ENCODE results near the gene MTM1.

The MTM1 gene

DNA sequence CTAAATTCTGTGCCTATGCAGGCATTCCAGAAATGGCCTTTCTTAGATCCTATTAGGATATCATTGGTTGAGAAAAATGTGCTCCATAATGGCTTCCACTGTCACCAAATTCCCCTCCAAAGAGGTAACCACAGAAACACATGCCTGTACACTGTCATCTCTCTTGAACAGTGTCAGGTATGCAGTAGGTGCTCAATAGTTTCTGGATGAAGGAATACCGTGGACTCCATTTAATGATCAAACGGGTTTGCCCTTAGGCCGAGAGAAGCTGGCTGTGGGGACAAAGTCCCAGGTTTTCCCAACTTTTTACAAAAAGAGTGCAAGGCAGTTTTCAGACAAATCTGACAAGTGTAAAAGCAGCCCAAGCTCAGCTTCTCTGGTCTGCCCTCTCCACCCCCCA is 16.5 kb upstream of the MTM1 start:
- DNase-seq = no peak

DNA sequence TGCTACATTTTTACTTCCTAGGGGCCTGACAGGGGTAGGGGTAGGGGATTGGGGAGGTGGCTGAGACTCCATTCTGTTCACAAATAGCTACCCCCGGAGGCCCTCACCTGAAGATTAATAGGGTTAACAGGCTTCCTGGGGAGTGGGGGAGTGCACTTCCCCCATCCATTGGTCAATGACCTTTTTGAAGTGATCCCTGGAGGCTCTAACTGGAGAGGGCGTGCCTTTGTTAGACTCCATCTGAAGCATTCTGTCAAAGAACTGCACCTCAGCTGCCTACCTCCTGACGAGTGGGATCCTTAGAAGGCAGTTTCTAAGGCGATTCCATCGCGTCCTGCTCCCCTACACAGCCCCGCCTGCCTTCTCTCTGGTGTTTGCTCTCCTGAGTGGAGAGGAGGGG is 10.0 kb upstream of the MTM1 start:
- DNase-seq = no peak

DNA sequence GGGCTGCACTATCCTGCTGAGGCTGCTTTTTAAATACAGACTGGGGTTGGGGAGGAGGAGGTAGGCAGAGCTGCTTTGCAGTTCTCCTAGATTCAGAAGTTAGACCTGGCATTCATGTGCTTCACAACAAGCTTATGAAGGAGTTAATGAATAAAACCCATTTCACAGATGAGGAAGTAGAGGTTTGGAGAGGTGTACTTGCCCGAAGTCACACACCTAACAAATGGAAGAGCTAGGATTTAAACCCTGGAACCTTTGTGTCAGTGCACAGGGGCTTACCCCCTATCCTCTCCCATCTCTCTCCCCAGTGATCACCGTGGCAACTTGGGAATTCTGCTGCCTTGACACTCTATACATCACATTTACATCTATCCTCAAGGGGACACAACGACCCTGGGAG is 3.6 kb upstream of the MTM1 start:
- DNase-seq = no peak

DNA sequence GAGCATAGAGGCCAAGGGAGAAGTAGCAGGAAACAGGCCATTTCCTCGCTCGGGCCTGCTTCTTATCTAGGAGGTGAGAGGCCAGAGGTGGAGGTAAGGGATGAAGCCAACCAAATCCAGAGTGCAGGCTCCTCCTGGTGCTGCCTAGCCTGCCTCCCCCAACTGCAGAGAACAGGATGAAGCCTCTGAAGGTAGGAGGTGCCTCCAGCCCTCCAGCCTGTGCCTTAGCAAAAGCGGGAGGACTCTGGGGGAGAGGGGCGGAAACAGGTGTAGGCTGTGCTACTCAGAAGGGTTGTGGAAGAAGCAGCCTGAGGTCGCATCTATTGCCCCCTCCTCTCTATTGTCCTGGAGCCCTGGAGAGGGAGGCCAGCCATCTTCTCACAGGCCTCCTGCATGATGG is 2.9 kb upstream of the MTM1 start:
- DNase-seq = no peak

DNA sequence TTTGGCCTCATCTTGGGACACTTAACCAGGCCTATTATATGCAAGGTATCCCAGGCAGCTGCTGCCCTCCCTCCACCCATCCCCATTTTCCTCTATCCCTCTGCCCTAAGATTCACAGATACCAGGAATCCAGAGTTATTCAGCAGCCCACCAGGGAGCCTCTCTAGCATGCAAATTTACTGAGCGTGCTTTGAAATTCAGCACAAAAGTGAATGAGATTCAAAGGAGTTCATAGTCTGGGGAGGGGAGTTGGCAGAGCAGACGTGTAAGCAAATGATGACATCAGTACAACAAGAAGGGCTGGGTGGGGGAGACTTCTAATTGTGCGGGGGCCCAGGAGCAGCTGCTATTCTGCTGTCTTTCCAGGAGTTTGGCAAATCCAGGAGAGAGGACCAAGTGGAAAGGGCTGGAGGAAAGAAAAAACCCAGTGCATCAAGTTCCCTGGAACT is 1.7 kb upstream of the MTM1 start:
- DNase-seq = no peak

DNA sequence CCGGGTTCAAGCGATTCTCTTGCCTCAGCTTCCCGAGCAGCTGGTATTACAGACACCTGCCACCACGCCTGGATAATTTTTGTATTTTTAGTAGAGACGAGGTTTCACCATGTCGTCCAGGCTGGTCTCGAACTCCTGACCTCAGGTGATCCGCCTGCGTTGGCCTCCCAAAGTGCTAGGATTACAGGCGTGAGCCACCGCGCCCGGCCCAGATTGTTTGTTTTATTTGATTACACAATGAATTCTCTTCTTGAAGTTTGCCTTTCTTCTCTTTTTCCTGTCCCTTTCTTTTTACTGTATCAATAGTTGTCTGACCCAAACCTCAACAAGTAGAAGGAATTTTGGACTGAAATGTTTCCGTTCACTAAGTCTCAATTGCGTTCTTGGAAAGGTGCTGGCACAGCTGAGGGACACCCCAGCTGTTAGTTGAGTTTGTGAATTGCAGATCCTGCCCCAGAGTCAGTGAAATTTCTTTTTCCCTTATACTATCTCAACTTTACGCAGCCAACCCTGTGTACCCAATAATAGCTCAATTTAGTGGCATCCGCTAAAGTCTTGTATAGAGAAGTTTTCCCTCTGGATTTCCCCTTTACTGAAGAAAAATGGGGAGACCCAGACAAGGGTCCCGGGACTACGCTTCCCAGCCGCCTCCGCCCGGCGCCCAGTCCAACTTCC is 639 bp upstream of the MTM1 start:
- DNase-seq = no peak

DNA sequence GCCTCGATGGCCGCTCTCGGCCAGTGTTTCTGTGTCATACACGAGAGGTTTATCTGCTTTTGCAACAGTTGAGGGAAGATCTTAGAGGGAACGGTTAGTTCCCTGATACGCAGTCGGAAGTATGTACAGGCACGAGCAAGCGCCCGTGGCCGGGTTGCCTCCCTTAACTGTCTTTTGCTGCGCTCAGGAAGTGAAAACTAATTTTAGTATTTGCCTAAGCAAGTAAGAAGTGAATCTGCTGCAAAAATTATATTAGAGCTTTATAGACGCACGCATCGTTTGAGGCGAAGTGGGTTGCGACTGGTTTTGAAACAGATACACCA is 695 bp downstream of the MTM1 start:
- peak; percentile 45 for DNase-seq

DNA sequence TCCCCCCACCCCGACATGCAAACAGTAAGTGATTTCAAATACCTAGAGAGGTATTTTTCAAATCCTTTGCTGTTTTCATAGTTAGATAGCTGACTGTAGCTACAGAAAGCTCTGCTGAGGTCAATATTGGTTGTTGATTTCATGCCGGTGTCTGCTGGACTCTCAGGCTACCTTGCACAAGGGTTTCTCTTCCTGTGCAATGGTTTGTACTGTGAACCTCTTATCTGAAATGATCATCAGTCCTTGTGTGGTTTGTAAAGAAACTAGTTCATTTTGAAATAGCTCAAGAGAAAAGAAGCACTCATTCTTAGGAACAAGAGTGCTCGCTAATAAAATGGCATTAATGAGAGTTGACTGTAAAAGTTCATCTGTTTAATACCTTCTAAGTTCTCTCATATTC is 2.1 kb downstream of the MTM1 start:
- peak; percentile 30 for DNase-seq

DNA sequence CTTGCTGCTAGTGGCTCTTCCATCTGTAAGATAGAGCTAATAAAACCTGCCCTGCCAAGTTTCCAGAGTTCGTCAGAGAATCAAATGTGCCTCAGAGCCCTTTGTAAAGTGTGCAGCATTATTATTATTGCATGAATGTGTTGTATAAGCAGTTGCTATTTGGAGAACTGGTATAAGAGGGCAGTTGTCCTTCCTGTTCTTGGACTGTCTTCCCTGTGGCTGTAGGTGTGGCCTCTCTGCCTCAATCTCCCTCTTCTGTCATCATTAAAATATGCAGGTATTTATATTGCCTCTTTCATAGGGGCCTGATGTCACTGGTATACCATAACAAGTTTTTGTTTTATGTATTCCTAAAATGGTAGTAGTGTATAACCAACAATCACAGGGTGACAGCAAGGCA is 3.8 kb downstream of the MTM1 start:
- no peak for DNase-seq

DNA sequence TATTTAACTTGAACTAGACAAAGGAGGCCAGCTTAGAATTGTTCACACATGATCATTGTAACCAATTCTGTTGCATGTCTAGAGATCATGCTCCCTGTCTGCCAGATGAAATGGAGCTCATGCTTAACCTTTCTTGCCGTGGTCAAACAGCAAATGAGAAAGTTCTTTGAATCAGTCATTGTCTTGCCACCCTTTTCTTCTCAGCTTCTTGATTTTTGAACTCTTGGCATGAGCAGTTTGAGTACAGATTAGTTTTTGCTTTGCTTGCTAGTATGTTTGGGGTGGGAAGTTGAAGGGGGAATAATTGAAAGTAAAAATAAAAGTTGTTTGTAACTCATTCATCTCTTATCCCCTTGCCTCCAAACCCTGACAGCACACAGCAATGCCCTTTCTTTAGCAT is 4.7 kb downstream of the MTM1 start:
- DNase-seq = no peak

DNA sequence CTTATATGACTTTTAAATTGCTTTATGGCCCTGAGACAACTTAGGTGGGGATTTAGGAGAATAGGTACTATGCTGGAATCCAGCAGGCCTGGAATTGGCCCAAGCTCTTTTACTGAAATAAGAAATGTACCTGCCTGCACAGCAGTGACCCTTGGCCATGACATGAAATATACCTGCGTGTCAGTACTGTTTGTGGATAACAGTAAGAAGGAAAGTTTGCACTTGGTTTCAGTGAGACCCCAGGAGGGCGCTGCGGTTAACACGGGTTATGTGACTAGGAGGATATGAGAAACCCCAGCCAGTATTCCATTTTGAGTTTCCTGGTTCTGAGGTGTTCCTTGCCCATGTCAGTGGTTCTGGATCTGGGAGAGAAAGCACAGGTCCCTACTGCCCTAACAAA is 5.3 kb downstream of the MTM1 start:
- DNase-seq = no peak

DNA sequence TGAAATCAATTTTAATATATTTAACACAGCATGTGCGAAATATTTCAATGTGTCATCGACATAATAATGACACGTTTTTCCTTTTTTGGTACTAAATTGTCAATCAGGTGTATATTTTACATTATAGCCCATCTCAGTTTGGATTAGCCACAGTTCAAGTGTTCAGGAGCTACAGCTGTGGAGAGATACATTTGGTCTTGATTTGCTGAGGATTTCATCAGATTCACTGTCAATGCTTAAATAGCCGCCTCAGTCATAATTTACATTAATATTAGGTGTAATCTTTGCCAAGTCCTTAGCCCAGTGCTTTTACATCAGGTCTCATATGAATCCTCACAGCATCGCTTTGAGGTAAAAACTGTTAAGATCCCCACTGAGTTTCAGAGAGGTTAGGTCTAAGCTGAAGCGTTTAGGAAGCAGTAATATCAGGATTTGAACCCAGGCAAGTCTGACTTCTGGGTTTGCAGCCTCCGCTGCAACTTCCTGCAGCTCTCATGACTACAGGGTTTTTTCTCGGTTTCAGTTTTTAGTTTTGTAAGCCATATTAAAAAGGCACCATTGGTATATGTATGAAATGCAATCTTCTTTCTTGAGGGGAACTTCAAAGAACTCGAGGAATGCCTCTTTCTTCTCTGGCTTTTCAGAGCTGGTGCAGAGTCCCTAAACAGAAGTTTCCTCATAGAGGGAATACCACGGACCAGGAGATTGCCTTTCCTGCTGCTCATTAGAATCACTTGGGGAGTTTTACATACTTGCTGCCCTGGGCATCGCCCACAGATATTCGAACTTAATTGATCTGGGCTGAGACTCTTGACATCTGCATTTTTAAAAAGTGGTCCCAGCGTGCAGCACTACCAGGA is 6.4 kb downstream of the MTM1 start:
- no peak for DNase-seq

DNA sequence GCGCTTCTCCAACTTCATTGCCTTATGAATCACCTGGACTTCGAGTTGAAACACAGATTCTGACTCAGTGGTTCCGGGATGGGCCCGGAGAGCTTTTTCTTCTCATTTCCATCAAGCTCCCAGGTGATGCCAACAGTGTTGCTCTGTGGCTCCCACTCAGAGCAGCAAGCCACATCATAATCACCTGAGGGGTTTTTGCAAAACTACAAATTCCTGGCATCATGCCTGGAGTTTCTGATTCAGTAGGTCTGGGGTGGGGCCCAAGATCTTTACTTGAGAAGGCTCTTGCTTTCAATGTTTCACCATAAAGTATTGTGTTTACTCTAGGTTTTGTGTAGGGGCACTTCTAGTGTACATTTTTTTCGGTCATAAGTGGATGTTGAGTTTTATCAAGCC is 7.0 kb downstream of the MTM1 start:
- DNase-seq = peak; percentile 54

DNA sequence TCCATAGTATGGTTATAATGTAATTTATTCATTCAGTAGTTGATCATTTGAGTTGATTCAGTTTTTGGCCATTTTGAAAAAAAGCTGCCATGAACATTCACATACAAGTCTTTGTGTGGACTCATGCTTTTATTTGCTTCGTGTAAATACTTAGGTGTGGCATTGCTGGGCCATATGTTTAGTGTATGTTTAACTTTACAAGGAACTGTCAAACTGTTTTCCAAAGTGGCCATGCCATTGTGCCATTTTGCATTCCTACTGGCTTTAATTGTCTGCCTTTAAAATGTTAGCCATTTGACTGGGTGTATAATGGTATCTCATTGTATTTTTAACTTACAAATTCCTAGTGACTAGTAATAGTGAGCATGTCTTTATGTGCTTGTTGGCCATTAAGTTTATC is 8.8 kb downstream of the MTM1 start:
- DNase-seq = no peak

DNA sequence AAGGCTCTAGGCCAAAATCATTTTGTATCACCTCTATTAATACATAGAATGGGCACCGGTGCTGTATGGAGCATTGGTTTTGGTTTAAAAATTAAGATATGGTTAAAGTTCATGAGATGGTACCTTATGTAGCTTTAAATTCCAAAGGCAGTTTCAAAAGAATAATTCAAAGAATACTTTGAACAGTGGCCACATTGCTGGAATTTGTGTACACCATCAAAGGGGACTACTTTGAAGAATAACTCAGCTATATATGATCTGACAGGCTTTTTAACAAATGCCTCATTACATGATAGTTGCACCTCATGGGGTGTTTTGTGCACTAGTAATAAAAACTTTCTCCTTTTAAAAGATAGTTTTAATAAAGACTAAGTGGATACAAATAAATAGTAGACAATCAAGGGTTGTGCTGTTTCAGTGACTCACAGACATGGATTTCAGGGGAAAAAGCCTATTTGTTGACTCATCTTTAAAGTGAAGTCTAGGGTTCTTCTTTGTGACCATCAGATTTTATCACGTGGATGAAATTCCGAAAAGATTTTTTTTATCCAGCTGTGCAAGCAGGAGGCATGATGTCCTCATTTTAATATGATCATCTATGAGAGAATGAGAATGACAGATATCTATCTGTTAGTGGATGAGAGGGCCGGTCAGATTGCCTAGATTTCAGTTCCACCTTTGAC is 12.8 kb downstream of the MTM1 start:
- no peak for DNase-seq

DNA sequence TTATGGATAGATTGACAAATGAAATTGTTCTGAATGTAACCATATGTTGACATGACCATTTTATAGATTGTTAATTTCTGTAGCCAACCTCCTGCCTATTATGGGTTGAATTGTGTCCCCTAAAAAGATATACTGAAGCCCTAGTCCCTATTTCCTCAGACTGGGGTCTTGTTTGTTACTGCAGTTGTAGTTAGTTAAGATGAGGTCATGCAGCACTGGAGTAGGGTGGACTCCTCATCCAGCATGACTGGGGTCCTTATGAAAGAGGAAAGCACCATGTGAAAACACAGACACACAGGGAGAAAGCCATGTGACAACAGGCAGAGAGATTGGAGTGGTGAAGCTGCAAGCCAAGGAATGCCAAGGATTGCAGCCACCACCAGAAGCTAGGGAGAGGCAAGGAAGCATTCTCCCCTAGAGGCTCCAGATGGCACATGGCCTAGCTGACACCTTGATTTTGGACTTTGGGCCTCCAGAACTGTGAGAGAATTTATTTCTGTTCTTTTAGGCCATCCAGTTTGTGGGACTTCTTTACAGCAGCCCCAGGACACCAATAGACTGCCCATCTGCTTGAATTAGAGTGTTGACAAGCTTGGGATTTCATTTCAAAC is 14.0 kb downstream of the MTM1 start:
- DNase-seq = no peak

DNA sequence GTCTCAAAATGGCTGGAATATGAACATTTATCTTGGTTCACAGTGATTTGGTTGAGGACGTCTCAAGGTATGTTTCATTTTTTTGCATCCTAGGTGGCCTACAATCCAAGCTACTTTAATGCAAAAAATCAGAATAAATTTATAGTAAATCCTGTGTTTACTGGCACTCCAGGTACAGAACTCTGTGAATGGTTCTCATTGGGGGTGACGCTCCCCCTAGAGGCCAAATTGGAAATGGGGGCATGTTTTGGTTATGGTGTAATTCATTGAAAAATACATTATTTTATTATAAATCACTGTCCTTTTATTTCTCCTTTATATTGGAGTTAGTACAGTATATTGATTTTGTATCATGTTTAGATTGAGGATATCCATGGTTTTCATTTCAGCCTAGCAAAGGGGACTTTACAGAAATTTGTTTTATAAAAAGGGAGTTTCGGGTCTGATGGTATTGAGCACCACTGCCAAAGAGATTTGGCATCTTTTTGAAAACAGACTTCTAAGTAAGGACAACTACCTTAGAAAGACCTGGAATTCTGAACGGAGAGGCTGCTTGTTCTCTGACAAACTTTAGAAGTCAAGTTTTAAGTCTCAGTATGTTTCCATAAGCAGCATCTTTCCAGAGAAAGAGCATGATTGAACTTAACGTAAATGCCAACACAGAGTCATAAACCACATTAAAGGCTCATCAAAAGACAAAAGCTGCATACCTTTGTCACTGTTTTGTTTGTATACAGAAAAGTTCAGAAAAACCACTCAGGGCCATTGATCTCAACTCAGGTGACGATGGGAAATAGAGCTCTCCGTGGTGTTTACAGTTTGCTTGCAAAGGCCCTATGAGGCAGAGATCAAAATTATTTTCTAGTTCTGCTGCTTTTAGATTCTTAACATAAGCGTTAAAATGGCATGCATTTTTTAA is 19.4 kb downstream of the MTM1 start:
- peak; percentile 59 for DNase-seq

DNA sequence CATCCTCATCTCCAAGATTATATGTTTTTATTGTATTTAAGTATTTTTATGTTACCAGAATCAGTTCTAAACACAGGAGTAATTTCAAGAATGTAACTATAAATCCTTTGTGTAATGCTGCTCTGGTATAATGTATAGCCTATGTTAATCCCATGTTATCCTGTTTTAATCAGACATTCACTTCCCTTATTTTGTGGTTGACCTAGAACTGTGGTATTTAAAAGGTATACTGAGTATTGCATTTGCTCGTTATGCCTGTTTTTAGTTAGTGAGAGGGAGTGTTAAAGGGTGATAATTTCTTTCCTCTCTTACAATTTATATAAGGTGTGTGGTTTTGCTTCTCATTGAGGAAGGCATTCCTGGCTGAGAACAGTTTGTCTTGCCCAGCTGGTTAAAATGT is 26.2 kb downstream of the MTM1 start:
- no peak for DNase-seq

DNA sequence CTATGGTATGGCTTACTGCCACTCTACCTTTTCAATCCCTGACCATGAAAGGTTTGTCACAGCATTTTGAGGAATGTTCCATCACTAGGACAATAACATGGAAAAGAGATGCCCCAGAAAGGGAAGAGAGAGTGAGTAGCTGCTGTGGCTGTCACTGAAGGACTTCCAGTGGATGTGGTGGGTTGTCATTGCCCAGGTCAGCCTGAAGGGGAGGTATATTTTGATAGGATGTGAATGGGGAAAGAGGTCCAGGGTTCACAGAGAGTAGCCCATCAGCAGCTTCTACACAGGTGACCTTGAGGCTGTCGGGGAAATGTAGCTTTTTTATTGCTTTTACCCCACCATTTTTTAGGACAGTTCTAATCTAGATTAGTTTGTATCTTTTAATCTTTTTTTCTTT is 30.8 kb downstream of the MTM1 start:
- no peak for DNase-seq

DNA sequence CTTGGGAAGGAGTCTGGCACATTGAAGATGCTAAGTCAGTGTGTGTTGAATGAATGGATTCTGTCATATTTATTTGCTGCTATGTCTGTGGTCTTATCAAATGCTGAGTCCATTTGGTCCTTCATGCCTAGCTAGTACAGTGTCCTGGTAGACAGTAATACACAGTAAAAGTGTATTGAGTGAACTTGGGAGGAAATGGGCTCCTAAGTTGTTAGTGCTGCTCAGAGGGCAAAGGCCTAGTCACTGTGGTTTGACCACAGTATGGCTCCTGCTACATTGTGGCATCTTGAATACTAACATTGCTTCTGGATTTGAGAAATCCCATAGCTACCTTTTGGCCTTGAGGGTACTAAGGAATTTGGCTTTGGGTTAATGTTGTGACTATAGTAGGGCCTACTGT is 33.9 kb downstream of the MTM1 start:
- DNase-seq = no peak

DNA sequence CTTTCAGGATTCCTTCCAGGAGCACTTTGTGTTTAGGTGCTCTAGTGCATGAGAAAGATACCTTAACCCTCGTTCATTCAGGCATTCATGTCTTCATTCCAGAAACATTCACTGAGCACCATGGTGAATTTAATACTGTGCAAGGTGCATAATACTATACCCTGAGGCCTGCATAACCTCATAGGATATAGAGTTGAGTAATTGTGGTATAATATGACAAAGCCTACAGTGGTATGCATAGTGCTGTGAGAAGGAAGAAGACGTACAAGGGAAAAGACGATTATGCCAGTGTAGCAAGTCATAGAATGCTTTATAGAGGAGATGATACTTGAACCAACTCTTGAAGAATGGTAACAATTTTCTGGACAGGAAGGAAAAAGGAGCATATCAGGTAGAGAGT is 34.3 kb downstream of the MTM1 start:
- no peak for DNase-seq

DNA sequence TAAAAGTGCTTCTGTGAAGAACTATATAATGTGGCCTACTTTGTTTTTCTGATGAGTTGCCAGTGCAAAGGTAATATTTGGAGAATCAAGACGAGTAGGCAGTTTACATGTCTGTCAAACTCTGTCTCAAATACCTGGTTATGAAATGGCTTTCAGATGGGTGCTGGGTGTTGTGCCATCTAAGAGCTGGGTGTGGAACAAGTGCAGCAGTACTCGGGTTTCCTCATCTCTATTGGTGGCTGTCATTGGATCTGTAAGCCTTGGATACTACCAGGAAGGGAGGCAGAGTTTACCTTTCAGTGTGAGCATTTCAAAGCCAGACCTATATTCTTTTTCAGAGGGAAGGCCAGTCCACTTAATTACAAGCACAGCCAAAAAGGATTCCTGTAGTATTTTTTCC is 37.2 kb downstream of the MTM1 start:
- DNase-seq = no peak

DNA sequence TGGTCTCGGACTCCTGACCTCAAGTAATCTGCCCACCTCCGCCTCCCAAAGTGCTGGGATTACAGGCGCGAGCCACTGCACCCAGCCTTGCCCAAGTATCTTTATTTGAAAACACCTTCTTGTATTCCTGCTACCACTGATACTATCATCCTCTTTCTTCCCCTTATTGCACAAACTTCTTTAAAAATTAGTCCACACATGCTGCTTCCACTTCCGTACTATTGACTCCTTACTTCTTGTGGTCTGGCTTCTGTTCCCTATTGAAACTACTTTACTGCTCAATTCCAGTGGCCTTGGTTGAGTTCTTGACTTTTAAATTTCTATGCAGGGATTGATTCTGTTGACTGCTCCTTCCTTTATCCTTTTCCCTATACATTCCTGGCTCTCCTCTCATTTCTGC is 38.8 kb downstream of the MTM1 start:
- no peak for DNase-seq
